Neuron (in vitro differentiated cells): Measurements from ENCODE around the gene NRIP1.

Experiments used
- H2AFZ ChIP-seq: one replicate; pipeline ENCODE4 v1.6.1; 2013; ENCODE audit warnings: low read depth, mild to moderate bottlenecking, inconsistent platforms, low read length, moderate library complexity
- H3K27me3 ChIP-seq: one replicate; pipeline ENCODE4 v1.6.1; 2013; ENCODE audit warnings: low read length; ENCODE audit not compliant: insufficient read depth
- H3K36me3 ChIP-seq: one replicate; pipeline ENCODE4 v1.6.1; 2013; ENCODE audit warnings: low read length; ENCODE audit not compliant: insufficient read depth
- H3K4me1 ChIP-seq: one replicate; pipeline ENCODE4 v1.6.1; 2013; ENCODE audit warnings: low read length; ENCODE audit not compliant: insufficient read depth
- H3K4me3 ChIP-seq: 2 replicates; pipeline ENCODE4 v1.5.1; 2013; ENCODE audit warnings: mild to moderate bottlenecking, low read length, moderate library complexity
- H3K9me3 ChIP-seq: one replicate; pipeline ENCODE4 v1.6.1; 2013; ENCODE audit warnings: low read length

Gene NRIP1

DNA sequence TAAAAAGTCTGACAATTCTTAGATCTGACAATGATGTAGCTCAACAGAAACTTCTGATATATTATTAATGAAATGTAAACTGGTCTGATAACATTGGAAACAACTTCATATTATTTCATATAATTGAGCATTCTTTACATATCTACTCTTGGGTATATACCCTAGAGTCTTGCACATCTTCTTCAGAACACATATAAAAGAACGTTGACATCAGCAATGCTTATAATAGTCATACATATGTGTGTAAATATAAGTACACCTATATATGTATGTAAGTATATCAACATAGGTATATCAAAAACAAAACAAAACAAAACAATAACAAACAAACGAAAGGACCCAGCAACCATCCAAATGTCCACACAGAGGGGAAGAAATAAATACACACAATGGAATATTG, 38.4 kb downstream of the NRIP1 start:
- Histone ChIP-seq H3K9me3 (peaks cover 4% of the 10 kb centered on the region), H2AFZ (no peak overlapping the region), H3K36me3 (peaks cover 2% of the 10 kb centered on the region), H3K27me3 (no peaks in the 10 kb centered on the region), H3K4me3 (no peak overlapping the region), H3K4me1 (no peaks in the 10 kb centered on the region)

GRCh38 chr21:15023776-15024175, 41.0 kb downstream of the NRIP1 start:
- Histone ChIP-seq H3K9me3 (peaks cover 2% of the 10 kb centered on the region), H3K36me3 (peaks cover 2% of the 10 kb centered on the region), H2AFZ (no peak overlapping the region), H3K4me1 (no peaks in the 10 kb centered on the region), H3K4me3 (no peak overlapping the region), H3K27me3 (no peaks in the 10 kb centered on the region)

DNA sequence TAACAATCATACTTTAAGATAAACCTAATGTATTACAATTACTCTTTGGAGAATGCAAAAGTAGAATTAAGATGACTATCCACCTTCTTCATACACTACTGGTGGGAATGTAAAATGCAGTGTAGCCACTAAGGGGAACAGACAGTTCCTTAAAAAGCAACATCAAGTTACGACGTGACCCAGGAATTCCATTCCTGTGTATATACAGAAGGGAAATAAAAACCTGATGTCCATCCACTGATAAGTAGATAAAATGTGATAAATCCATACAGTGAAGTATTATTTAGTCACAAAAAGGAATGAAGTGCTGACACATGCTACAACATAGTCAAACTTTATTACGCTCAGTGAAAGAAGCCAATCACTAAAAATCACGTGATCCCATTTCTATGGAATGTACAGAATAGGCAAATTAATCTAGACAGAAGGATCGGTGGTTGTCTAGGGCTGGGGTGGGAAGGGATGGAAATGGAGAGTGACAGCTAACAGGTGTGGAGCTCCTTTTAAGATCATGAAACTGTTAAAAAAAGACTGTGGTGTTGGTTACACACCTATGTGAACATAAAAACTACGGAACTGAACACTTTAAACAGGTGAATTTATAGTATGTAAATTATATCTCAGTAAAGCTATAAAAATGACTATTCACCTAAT, 42.1 kb downstream of the NRIP1 start:
- Histone ChIP-seq H3K9me3 (peaks cover 2% of the 10 kb centered on the region), H2AFZ (no peak overlapping the region), H3K4me3 (no peak overlapping the region), H3K36me3 (peaks cover 2% of the 10 kb centered on the region), H3K27me3 (no peaks in the 10 kb centered on the region), H3K4me1 (no peaks in the 10 kb centered on the region)

DNA sequence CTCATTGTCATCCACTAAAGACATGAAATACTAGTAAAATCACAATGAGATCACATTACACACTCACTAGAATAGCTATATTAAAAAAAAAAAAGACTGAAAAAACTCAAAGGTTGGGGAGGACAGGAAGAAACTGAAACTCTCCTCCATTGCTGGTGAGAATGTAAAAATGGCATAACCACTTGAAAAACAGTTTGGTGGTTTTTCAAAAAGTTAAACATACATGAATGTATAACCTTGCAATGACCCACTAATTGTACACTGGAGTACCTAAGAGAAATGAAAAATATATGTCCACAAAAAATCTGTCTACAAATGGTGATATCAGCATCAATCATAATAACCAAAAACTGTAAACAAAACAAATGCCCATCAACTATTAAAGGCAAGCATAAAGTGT, 44.0 kb downstream of the NRIP1 start:
- Histone ChIP-seq H3K4me3 (no peak overlapping the region), H2AFZ (no peak overlapping the region), H3K36me3 (peaks cover 2% of the 10 kb centered on the region), H3K9me3 (peaks cover 3% of the 10 kb centered on the region), H3K27me3 (no peaks in the 10 kb centered on the region), H3K4me1 (no peaks in the 10 kb centered on the region)

- peaks cover 2% of the 10 kb centered on the region for H3K36me3 ChIP-seq
- H2AFZ ChIP-seq: no peak overlapping the region
- no peak overlapping the region for H3K4me3 ChIP-seq
- H3K9me3 ChIP-seq: peaks cover 2% of the 10 kb centered on the region
- H3K4me1 ChIP-seq: no peaks in the 10 kb centered on the region
- no peaks in the 10 kb centered on the region for H3K27me3 ChIP-seq
Observed at GRCh38 chr21:15018382-15018781, 46.4 kb downstream of the NRIP1 start.

GRCh38 chr21:15015622-15016471, 49.0 kb downstream of the NRIP1 start:
- Histone ChIP-seq H3K4me1 (no peaks in the 10 kb centered on the region), H2AFZ (no peak overlapping the region), H3K27me3 (no peaks in the 10 kb centered on the region), H3K9me3 (peaks cover 2% of the 10 kb centered on the region), H3K36me3 (peaks cover 4% of the 10 kb centered on the region), H3K4me3 (no peak overlapping the region)

GRCh38 chr21:15014221-15014620, 50.6 kb downstream of the NRIP1 start:
- peaks cover 2% of the 10 kb centered on the region for H3K9me3 ChIP-seq

GRCh38 chr21:15011967-15012366, 52.8 kb downstream of the NRIP1 start:
- peaks cover 7% of the 10 kb centered on the region for H3K36me3 ChIP-seq
- no peaks in the 10 kb centered on the region for H3K27me3 ChIP-seq
- H3K4me1 ChIP-seq: no peaks in the 10 kb centered on the region
- no peak overlapping the region for H2AFZ ChIP-seq
- H3K9me3 ChIP-seq: peaks cover 6% of the 10 kb centered on the region
- H3K4me3 ChIP-seq: no peak overlapping the region

More at GRCh38 chr21:15014221-15014620, 50.6 kb downstream of the NRIP1 start:
- H3K4me1 ChIP-seq: no peaks in the 10 kb centered on the region
- H2AFZ ChIP-seq: no peak overlapping the region
- peaks cover 7% of the 10 kb centered on the region for H3K36me3 ChIP-seq
- no peak overlapping the region for H3K4me3 ChIP-seq
- H3K27me3 ChIP-seq: no peaks in the 10 kb centered on the region

GRCh38 chr21:15010645-15011044, 54.2 kb downstream of the NRIP1 start:
- H3K9me3 ChIP-seq: peaks cover 4% of the 10 kb centered on the region
- no peak overlapping the region for H3K4me3 ChIP-seq
- peaks cover 7% of the 10 kb centered on the region for H3K36me3 ChIP-seq
- peaks cover 8% of the 10 kb centered on the region for H3K4me1 ChIP-seq
- H2AFZ ChIP-seq: no peak overlapping the region
- no peaks in the 10 kb centered on the region for H3K27me3 ChIP-seq

DNA sequence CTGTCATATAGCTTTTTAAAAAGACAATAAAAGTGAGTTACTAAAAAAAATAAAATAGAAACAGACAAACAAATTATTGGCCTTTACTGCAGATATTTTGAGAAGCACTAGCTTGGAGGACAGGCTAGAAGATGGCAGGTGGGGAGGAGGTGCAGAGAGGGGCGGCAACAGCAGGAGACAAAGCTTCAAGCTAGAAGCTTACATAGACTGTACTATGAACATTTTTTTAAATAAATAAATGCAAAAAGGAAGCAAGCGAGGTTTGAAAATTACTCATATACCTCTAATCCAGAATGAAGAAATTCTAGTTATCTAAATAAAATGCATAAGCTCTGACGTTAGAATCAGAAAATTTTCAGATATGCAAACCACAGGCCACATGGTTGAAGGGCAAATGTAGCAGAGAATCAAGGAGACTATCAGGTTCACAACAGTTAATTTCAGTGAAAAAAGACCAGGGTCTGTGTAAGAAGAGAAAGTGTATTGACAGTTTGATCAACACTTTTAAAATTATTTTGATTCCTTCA, 54.9 kb downstream of the NRIP1 start:
- no peak overlapping the region for H3K4me3 ChIP-seq
- peaks cover 4% of the 10 kb centered on the region for H3K9me3 ChIP-seq
- no peak overlapping the region for H2AFZ ChIP-seq
- peaks cover 14% of the 10 kb centered on the region for H3K4me1 ChIP-seq
- H3K27me3 ChIP-seq: no peaks in the 10 kb centered on the region
- peaks cover 7% of the 10 kb centered on the region for H3K36me3 ChIP-seq

DNA sequence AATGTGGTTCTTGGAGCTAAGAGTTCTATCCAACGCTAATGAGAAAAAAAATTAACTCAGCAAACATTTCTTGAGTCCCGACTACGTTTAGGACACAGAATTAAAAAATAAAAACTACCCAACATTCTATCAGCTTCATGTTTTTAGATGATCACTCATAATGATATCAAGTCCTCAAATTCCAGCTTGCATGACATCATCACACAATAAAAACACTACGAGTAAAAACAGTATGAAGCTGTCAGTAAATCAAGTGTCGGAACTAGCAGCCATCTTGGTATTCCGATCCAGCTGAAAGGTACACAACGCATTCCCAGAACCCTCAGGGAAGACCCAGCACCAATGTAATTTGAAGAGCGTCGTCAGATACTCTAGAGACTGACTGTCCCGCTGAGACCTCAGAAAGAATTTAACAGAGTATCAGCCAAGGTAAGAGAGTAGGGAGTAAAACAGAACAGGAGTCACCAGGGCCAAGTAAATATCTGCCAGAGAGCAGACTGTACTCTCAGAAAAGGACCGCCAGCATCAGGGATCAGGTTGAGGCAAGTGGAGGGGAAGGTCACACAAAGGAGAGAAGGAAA, 57.0 kb downstream of the NRIP1 start:
- peaks cover 35% of the 10 kb centered on the region for H3K4me1 ChIP-seq
- H3K9me3 ChIP-seq: peaks cover 4% of the 10 kb centered on the region
- H3K4me3 ChIP-seq: no peak overlapping the region
- H2AFZ ChIP-seq: no peak overlapping the region
- peaks cover 5% of the 10 kb centered on the region for H3K36me3 ChIP-seq
- H3K27me3 ChIP-seq: no peaks in the 10 kb centered on the region

DNA sequence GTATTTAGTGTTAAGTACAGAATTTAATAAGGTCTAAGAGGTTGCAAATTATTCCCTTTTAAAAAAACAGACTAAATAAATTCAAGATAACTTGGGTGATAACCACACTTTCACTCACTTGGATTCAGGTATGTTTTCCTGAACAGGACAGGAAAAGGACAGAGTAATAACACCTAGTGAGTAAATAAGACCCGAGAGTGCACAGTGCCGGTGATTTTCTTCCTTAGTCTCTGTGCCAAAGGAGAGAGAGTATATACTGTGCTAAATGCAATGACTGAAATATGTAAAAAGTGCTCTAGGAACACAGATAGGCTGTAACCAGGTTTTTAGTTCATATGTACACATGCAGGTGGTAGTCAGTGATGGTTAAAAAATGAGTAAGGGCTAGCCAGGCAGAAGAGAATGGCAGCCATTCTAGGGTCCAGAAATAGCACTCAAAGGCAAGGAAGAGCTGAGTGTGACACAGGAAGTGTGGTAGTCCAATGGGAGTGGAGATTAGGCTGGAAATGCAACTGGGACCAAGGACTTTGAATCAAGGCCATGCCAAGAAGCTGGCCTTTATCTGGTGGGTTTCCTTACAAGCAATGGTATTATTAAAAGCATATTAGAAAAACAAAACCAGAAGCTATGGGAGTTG, 58.1 kb downstream of the NRIP1 start:
- H2AFZ ChIP-seq: no peak overlapping the region
- no peak overlapping the region for H3K4me3 ChIP-seq
- H3K9me3 ChIP-seq: peaks cover 4% of the 10 kb centered on the region
- H3K4me1 ChIP-seq: peaks cover 46% of the 10 kb centered on the region
- H3K36me3 ChIP-seq: peaks cover 5% of the 10 kb centered on the region
- H3K27me3 ChIP-seq: no peaks in the 10 kb centered on the region

DNA sequence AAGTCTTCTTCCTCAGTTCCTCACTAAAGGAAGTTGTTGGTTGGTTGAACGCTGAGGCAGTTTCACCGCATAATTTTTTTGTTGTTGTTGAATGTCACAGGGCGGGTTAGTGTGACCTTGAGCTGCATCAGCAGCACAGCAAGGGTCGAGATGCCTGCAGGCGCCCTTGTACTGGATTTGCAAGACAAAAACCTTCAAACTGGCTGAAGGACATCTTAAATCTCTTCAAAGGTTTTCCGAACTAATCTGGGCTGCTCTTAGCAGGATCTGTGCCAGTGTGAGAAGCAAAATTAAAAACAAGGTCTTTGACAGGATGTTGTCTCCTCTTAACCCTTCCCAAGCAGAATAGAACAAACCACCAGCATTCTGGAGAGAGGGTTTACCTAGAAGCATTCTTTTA, 59.4 kb downstream of the NRIP1 start:
- H3K4me3 ChIP-seq: no peak overlapping the region

More for the DNA sequence above, 59.4 kb downstream of the NRIP1 start:
- H3K27me3 ChIP-seq: no peaks in the 10 kb centered on the region
- no peak overlapping the region for H2AFZ ChIP-seq
- peaks cover 54% of the 10 kb centered on the region for H3K4me1 ChIP-seq
- peaks cover 4% of the 10 kb centered on the region for H3K9me3 ChIP-seq
- H3K36me3 ChIP-seq: no peaks in the 10 kb centered on the region
